ENCODE results near the gene TJP3.

Gene TJP3

DNA sequence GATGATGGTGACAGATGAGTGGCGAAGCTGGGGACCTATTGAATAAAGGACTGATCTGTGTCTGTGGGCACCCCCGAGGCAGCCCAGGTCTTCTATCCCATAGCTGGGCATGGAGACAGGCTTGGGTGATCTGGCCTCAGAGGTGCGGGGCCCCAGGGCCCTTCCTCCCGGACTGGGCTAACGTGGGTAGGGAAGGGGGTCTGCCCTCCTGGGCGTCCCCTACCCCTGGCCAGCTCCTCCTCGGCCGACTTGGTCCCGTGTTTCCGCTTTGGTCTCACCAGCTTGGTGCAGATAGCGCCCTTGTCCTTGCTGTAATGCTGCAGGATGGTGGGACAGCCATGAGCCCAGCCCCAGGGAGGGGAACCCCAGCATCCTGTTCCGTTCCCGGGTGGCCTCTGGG is 74.7 kb downstream of the TJP3 start:
- DNase-seq (ENCODE audit: low read depth in 4 of 4, low spot score in 1 of 4), result no peak

DNA sequence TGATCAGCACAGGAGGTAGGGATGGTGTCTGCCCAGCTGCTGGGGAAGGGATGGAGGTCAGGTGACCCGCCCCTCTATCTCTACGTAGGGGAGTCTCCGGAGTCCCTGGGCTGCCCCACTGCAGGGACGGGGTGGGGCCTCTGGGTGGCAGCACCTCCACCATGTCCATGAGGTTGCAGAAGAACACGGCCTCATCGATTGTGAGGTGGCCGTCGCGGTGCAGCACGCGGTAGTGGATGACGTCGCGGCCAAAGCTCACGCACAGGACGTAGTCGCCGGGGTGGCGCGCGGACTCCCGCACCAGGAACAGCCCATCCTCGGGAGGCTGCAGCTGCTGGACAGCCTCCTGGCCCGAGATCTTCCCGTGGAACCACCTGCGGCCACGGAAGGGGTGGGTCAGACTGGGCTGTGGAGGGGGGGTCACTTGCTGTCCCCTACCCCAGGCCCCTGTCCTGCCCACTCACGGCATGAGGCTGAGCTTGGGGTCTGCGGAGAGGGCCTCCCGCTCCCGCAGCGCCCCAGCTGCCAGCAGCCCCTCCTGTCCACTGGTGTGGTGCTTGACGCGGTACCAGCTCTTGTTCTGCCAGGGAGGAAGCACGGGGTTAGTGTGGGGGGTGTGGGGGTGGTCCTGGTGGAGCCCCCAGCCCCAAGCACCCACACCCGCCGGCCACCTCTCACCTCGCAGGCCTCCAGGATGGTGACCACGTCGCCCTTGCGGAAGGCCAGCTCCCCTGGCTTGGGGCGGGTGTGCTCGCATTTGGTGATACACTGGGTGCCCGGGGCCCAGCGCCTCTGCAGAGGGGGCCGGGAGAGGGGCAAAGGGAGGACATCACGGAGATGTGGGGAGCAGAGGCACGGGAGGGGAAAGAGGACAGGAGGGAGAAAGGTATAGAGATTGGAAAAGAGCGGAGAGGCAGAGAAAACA is 75.7 kb downstream of the TJP3 start:
- DNase-seq (ENCODE audit: low read depth in 4 of 4, low spot score in 1 of 4), result peak in 2 of 4 experiments; percentile 15 to 29

DNA sequence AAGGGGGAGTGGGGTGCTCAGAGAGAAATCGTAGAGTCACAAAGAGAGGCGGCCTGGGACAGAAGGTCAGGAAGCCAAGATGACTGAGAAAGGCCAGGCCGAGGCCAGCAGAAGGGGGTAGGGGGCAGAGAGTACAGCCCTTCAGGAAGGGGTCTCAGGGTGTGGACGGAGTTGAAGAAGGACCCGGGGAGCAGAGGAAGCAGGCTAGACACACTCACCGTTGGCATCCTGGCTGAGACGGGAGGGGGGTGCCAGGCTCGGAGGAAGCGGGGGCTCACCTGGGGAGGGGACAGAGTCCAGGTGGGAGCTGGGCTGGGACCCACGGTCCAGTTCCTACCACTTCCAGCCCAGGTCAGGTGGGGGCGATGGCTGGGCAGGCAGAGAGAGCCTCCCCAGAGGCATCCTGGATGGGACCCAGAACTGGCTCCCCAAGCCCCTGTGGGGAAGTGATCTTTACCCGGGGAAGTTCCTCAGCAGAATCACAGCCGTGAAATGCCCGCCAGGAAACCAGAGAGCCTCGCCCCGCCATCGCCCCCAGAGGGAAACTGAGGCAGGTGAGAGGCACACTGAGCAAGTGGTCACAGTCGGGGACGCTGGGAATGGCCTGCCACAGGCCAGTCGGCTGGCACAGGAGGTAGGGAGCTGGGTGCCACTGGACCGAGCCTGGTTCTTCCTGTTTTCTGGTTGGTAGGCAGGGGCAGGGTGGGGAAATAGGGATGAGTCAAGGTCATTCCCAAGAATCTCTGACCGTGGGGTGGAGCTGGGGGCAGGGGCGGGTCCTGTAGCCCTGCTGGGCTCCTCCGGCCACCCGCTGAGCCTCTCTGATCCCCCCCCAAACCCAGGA is 76.6 kb downstream of the TJP3 start:
- no peak for DNase-seq (ENCODE audit: low read depth in 4 of 4, low spot score in 1 of 4)

DNA sequence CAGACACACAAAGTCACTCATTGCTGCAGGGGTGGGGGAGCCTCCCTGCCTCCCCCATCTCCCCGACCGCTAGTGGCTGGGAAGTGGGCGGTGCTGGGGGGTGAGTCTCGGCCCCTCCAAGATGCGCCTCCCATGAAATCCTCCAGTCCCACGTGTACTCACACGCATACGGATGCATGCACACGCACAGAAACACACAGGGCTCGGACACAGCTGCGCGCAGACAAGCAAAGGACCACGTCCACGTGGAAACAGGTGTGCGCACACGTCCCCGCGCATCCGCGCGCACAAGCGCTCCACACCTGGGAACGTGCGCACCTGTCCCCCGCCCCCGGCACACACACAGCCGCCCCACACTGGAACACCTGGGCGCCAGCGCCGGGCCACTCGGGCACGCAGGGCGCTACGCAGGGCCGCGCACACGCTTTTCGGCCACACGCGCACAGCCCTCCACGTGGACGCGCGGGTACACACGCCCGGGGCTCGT is 77.3 kb downstream of the TJP3 start:
- DNase-seq (ENCODE audit: low read depth in 4 of 4, low spot score in 1 of 4), result peak in 2 of 4 experiments; percentile 18 to 26

DNA sequence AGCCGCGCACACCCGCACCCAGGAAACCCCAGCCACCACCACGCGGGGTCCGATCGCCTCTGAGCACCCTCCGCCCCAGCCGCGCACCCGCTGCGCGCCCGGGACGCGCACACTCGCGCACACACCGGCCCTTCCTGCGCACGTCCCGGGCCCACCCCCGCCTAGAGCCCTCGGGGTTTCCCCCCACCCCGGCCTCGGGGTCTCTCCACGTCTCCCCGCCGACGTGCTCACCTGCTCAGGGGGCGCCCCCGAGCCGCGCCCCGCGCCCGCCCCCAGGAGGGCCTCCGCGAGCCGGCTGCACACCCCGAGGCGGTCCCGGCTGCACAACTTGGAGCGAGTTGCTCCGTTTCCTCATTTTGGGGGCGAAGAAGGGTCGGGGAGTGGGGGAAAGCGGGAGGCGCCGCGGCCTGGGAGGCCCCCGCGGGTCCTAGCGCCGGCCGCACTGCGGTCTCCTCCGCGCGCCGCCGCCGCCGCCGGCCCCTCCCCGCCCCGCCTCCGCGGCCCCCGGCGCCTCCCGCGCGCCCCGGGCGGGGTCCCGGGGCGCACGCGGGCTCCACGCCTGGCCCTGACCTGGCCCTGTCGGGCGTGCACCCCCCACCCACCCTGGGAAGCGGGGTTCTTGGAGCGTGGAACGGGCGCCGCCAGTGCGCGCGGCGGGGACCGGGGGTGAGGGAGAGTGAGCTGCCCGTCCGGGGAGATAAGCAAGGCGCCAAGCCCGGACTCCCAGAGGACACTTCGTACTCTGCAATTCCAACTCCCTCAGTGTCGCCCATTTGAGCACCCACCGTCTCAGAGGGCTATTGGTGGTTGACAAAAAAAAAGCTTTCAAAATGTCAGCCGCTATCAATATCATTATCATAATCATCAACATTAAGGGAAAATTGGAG is 78.0 kb downstream of the TJP3 start, which contains the start of gene MATK:
Gene MATK, minus strand, starts transcription at position 444 of the 887 bp plus-strand sequence. CDS start 1,246 bp downstream, outside the sequence.
- peak in 1 of 4 experiments; percentile 25 for DNase-seq (ENCODE audit: low read depth in 4 of 4, low spot score in 1 of 4)

DNA sequence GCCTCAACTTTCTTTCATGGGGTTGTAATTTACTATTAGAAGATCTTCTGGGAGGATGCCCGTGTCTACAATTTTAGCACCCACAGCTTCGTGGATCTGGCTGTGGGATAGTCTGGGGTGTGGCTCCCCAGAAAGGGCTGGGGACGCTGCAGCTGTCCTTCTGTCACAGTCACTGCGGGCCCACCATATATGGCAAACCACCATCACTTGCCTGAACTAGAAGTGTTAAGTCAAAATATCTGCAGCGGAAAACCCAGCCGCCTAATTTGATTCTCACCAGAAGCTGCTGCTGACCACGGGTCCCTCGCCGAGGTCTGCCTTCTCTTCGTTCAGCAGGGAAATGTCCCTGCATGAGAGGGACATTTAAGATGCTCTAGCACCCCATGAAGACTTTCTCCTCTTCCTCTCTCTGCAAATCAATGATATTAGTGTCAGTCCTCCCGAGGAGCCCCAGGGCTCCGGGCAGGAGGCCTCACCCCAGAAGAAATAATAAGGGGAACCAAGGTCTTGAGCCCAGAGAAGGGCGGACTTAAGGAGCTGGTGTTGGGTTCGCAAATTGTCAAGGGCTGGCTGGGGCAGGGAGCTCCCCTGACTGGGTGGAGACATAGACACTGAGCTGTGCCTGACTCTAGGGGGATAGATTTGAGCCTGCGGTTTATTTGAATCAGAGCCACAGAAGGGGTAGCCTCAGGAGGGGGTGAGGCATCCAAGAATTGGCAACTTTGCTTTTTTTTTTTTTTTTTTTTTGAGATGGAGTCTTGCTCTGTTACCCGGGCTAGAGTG is 81.0 kb downstream of the TJP3 start:
- DNase-seq (ENCODE audit: low read depth in 4 of 4, low spot score in 1 of 4), result no peak

DNA sequence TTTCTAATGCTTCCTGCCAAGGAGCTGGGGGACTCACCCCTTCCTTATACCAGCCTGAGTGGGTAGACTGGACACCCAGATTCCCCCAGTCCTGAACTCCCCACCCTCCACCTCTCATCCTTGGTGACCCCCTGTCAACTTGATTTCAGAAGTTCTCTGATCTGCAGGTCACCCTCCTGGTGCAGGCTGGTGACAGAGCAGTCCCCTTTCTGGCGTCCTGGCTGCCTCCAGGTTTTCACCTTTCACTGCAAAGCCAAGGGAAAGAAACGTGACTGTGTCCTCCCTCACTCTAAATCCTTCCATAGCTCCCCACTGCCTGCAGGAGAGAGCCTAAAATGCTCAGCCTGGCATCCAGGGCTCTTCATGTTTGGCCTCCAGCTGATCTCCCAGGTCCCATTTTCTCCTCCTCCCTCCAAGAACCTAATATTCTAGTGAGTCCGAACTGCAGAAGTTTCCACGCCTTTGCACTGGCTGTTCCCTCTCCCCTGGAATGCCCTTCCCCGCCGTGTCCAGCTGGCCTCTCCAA is 82.1 kb downstream of the TJP3 start:
- no peak for DNase-seq (ENCODE audit: low read depth in 4 of 4, low spot score in 1 of 4)

DNA sequence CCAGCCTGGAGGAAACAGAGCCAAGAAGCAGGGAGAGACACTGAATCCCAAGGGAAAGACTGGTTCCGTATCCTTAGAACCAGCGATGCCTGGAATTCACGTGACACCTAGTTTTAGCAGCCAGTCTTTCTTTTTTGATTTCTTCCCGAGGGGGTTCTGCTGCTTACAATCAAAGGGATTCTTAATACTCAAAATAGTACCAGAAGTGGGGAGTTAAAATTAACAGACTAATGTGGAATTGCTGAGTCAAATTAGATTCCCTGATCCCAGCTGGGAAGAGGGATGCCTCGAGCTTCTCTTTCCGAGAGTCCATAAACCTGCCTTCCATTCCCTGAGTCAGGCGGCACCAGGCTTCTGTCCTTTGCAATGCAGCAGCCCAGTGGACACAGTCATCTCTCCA is 82.8 kb downstream of the TJP3 start:
- no peak for DNase-seq (ENCODE audit: low read depth in 4 of 4, low spot score in 1 of 4)

DNA sequence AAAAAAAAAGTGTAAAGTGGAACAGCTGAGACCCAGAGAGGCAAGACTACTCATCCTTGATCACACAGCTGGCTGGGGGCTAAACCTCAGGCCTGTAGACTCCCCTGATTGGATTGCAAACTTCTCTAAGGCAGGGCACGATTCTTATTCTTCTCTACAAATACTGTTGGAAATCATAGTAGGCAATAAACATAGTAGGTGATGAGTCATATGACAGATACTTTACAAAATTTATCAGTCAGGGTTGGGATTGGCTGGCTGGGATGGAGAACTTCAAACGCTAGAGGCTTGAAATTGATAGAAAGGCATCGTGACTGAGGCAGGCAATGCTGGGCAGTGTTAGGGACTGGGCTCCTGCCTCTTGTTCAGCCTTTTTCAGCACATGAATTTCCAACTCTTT is 83.9 kb downstream of the TJP3 start:
- DNase-seq (ENCODE audit: low read depth in 4 of 4, low spot score in 1 of 4), result no peak

DNA sequence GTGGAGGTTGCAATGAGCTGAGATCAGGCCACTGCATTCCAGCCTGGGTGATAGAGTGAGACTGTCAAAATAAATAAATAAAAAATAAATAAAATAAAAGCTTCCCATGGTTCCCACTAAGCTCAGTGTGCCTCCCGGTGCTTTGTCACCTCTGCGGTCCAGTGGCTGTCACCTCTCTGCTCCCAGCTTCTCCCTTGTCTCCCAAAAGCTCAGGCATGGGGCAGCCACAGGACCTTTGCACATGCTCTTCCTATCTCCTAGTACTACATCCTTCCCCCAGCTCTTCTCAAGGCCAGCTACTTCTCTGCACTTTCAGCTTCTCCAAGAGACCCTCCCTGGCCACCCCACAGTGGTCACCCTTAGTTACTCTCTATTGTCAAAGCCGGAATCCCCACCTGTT is 85.6 kb downstream of the TJP3 start:
- DNase-seq (ENCODE audit: low read depth in 4 of 4, low spot score in 1 of 4), result no peak

DNA sequence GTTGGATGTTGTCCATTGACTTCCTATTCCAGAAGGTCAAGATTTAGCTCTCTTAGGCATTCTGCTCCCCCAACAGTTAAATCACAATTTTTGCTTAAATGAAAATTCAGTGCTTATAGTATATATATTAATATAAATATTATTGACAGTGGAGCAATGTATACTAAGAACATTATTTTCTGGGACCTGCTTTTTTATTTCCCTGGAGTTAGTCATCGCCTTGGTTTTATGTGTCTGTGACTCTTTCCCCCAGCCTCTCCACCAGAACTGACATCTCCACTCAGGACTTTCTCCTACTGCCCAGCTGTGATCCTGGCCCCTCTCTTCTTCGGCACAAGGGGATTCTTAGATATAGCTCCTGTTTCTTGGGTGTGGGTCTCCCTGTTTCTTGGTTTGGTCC is 88.2 kb downstream of the TJP3 start:
- no peak for DNase-seq (ENCODE audit: low read depth in 4 of 4, low spot score in 1 of 4)

DNA sequence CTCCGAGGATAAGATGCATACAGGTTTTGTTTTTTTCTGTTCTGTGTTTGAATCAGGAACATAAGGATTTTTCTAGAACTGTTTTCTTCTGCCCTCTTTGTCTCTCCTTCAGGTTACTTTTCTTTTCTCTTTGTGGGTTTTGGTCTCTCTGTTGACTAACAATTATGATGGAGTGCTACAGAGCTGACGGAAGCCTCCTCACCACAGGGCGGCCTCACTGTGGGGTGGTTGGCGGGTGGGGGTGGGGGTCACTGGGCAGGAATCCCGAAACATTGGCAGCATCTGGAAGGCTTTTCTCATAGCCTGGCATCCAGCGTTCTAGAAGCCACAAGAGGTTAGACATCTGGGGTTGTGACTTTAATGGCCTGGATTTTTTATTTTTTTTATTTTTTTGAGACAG is 90.0 kb downstream of the TJP3 start:
- DNase-seq (ENCODE audit: low read depth in 4 of 4, low spot score in 1 of 4), result no peak

All from stimulated activated CD4-positive, alpha-beta T cell treated with anti-CD3 and anti-CD28 coated beads, Interleukin-1b, Interleukin-23, amount 100 ng/mL, for 24 hours (primary cell).